GM18526 (cell line): ENCODE measurements around the gene MACROH2A1.

Experiments used
- POLR2A ChIP-seq: IDR thresholded peaks from 3 replicates; pipeline ENCODE4 v1.6.1; 2011; ENCODE audit not compliant: insufficient read length; ENCODE audit errors: extremely low read depth

Gene MACROH2A1

DNA sequence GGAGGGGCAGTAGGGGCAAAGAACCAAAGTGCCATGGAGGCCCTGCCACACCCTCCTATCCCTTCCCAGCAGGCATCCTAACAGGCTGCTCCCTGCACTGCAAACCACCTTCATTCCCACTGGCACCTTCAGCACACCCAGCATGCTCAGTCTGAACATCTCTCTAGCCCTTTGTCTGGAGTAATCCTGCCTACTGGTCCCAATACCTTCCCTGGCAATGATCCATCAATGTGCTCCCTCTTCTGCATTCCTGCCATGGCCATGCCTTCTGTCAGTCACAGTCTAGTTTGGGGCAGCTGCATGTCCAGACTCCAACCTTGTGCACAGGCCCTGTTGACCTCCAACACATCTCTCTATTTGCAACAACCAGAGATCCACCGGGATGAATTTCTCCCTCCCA is 4.9 kb downstream of the MACROH2A1 start:
- TF ChIP-seq POLR2A: no peak

DNA sequence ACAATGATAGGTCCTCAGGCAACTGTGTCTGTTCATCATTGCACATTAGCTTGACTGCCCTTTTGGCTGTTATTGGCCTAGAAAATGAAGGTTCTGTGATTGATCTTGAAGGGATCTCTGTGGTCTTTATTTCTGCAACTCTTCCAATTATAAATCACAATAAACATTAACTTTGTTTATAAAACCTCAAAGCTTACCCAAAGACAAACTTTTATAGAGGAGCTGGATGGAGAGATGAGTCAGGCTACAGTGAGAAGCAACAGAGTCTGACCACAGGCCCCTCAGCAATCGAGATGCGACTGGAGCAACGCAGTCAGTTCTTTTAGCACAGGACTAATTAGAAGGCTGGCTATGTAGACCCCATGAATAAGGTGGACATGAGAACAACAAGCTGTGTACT is 5.3 kb downstream of the MACROH2A1 start:
- TF ChIP-seq POLR2A: no peak

DNA sequence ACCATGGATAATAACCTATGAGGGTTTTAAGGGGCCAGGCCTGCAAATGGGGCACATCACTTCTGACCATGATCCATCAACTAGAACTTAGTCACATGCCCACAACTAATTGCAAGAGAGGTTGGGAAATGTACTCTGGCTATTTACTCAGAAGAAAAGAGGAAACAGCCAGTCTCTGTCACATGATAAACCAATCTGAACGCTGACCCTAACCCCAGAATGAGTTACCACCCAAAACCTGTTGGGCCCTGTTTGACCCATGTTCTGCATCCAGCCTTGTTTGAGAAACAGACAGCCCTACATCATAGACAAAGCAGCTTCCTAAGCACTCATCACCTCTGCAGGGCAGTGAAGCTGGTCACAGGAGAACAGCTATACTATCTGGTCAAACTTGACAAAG is 5.8 kb downstream of the MACROH2A1 start:
- TF ChIP-seq POLR2A: no peak

DNA sequence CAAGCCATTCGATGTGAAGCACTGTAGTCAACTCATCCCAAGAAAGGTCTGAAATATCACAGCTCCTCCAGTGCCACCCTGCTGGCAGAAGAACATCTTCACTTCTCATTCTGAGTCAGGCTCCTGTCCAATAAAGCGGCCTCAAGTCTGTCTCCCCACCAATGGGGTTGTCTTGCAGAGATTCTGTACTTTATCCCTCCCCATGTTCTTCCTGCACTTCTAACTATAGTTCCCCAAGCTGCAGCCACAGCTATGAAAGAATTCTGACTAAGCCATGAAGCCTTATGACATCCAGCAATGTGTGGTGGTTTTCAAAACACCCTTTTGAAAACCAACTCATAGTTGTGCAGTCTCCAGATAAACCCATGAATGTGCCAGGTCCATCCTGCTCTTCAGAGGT is 6.8 kb downstream of the MACROH2A1 start:
- no peak for TF ChIP-seq POLR2A

DNA sequence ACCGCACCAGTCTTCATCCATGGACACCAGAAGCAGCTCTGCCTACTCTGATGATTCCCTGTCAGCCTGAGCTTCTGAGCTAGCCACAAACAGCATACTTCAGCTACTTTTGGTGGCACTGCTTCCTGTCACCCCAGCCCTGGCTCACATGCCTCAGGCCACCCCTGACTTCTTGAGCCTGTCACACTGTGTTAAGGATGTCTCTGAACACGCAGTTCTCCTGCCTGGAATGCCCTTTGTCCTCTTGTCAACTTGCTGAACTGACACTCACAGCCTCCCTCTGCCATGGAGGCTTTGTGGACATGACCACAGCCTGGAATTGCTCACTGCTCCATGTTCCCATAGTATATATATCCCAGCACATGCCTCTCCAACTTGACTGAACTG is 7.2 kb downstream of the MACROH2A1 start:
- TF ChIP-seq POLR2A: no peak

DNA sequence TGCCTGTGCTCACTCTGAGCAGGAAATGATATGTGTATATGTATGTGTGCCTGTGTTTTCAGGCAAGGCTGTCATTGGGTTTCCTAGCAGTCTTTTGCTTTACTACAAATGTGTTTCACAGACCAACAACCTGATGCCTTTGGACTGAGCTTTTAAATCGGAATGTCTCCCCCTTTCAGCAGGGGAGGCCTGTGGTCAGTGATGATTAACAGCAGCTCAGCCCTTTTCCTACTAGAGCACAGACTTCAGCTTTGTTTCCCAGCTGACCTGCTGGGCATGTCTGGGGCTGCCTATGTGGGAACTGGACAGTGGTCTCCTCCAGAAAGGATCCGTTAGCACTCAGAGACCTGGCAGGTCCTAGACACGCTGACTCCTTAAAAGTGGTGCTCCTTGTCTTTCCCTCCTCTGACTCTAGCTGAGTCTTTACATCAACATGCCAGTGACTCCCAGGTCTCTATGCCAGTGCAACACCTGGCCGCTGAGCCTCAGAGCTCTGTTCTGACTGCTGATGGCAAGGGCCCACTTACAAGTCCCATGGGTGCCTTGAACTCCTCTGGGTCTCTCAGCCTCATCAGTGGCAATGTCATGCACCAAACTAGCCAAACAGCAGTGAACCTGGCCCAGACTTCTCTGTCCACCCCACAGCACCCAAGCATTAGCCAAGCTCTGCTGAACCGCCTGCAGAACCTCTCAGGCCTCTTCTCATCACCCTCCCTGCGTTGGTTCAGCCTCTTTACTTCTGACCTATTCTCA is 7.7 kb downstream of the MACROH2A1 start:
- TF ChIP-seq POLR2A: no peak

DNA sequence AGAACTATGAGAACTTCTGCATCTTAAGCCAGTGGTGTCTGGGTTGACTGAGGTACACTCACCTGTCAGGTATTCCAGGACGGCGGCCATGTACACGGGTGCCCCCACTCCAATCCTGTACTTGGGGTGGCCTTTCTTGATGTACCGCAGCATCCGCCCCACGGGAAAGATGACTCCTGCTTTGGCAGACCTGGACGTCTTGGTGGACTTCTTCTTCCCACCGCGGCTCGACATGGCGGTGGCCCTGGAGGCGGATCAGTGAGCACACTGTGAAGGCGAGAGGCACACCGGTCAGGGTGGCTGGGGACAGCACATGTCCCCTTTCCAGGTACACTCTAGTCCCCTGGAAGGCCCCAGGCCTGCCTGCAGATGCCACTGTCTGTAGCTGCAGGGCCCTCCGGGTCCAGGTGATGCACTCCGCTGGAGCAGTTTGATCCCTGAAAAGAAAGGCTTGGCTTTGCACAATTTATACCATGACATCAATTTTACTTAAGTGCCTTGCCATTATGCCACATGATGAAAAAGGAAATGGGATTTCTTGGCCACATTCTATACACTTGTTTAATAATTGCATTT is 10.1 kb downstream of the MACROH2A1 start:
- no peak for TF ChIP-seq POLR2A

DNA sequence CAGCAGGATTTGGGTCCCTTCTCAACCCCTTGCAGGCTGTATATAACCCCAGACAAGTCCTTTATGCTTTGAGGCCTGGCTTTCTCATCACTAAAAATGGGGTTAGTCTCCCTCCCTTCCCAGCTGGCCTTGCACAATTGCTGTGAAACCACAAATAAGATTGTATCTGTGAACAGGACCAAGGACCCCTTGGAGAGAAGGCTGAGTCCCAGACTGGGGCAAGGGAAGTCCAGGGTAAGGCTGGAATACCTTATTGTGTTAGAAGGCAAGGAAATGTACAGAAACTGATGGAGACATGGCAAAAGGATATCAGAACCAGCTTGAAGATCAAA is 11.4 kb downstream of the MACROH2A1 start:
- no peak for TF ChIP-seq POLR2A

DNA sequence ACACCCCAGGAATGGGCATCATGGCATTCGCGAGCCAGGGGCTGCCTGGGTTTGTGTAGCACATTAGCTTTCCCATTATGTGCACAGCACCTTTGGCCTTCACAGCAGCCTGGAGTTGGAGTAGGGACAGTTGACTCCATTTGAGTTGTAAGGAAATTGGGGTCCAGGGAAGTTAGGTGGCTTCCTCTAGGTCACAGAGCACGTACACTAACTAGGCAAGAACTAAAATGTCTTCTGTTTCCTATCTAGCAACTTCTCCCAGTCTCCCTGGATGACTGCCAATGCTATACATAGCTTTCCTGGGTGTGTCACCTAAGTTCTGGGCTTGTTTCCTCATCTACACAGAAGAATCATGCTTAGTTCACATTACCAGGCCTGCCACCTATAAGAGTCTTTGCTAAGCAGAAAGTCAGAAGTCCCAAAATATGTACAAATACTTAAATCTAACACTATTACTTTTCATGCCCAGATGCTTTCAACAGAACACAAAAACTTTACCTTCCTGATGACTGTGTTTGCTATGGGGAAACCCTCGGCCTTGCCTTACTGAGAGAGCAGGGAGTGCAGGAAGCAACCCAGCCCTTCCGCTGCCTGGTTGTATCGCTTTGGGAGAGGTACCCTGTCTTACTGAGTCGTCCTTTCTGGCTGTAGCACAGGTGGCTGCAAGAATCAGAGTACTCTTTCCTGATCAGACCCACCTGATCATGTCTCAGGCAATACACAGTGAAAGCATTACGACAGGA is 12.0 kb downstream of the MACROH2A1 start:
- no peak for TF ChIP-seq POLR2A

DNA sequence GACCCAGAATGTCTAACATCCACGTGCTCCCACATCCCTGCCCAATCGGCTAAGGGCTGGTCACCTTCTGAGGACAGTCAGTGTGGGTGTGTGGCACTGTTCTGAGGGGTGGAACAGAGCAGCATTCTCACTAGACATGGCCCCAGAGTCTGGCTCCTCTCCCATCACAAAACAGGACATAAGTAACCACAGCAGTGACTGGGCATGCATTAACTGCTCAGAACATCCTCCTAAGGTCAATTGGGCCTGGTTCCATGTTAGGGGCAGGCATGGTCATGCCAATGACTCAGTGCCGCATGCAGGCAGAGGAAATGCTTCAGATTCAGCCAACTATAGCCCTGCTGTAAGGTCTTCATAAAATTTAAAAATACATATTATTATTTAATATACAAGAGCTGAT is 12.9 kb downstream of the MACROH2A1 start:
- TF ChIP-seq POLR2A: no peak

DNA sequence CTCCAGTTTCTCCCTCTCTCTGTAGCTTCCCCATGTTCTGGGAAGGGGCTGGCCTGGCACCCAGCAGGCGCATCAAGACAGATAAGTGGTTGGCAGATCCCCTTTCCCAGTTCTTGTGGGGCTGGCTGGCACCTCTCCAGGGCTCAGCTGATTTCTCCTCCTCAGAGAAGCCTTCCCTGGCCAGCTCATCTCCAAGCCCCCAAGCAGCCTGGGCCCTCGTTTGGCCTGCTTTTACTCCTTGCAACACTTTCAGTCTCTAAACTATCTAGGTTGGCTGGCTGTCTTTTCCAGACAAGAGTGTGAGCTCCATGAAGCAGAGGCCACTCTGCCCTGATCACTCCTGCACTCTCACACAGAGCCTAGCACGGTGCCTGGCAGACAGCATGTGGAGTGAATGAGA is 13.5 kb downstream of the MACROH2A1 start:
- no peak for TF ChIP-seq POLR2A

DNA sequence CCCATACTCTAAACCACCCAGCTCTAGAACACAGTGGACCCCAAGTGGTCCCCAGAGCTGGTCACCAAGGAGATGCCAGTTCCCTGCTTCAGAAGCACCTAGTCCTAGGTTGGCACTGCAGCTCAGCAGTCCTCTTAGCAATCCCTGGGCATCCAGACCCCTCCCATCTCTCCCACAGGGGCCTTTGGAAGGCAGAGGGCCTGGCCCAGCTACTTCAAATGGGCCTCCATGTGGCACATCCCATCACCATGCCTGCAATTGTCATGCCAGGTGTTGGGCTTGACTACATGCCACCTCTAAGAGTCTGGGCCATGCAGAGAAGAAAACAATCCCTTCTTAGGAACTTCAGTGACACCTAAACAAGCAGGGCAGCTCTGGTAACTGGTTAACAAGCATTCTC is 14.1 kb downstream of the MACROH2A1 start:
- TF ChIP-seq POLR2A: no peak

DNA sequence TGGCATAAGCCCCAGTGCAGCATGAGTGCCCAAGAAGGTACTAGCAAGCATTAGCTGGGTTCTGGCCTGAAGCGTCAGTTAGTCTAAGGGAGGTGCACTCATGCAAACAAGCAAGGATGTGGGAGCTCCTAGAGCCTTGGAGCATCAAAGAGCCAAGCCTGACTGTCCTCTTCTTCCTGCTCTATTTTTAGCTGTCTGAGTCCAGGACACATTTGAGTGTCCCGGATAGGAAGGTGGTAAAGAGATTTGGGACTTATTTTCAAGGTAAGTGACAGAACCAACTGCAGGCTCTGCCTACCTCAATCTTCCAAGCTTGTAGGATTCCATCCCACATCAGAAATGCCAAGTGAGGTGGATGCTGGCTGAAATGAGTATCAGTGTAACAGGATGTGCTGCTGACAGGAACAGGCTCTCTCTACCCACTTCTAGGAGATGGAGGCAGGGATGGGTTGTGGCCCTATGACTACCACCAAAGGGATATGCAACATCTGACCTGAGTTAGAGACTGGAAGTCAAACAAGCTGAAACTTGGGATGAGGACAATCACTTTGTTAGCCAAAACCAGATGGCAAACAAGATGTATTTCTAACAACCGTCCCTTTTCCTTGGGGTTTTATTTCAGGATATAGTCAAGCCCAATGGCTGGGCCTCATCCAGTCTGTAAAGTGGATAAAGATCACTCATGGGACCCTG is 15.1 kb downstream of the MACROH2A1 start:
- no peak for TF ChIP-seq POLR2A

DNA sequence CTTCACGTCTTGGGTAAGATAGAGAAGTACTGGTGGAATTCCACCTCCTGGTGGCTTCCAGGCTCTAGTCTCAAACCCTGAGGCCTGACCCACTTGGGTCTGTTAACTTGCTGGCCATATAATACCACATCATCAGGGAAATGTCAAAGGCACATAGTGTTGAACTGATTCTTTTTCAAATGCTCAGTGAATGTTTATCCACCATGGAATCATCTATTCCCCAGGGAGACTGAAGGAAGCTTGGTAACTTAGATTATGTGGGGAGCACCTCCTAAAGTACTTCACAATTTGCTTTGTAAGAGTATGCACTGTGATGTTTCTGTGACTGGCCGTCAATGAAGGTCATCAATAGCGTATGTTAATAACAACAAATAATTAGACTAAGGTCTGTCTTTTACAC is 16.1 kb downstream of the MACROH2A1 start:
- no peak for TF ChIP-seq POLR2A

DNA sequence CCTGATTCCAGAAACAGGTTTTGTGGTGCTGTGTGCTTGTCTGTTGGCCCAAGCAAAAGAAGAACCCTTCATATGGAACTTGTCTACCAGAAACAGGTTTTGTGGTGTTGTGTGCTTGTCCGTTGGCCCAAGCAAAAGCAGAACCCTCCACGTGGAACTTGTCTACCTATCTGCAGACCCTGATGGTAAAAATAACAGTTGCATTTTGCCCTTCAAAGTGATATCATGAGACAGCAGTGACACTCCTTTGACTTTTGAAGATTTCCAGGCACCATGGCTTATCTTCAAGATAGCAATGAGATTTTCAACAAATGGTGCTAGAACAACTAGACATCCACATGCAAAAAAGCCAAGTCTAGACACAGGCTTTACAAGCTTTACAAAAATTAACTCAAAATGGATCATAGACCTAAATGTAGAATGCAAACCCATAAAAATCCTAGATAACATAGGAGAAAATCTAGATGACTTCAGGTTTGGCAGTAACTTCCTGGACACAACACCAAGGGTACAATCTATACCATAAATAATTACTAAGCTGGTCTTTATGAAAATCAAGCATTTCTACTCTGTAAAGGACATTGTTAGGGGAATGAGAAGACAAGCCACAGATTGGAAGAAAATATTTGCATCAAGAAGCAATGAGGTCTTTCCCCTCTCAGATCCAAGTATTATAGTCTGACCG is 16.8 kb downstream of the MACROH2A1 start:
- TF ChIP-seq POLR2A: no peak
